Right atrium auricular region (tissue), 2 donors: ENCODE measurements around the gene ZIC5. TPM values are rescaled to one million over a fixed set of nuclear protein-coding genes. Genes with fewer than 3 reads are reported as not detected.
A peak's percentile ranks its signal among the peaks of the same experiment; 100 is the strongest.

Source experiments
- DNase-seq: peaks from one replicate; pipeline ENCODE4 v3.0.0-alpha.2; 2019; ENCODE audit warnings: low spot score
- H3K27ac ChIP-seq, 2 donors: fragments of 200-600 bp; sonication (generic); 1 replicate in 1 of 2; 2 replicates in 1 of 2; pipeline ENCODE4 v1.5.1; 2016 to 2019
- H3K27me3 ChIP-seq, 2 donors: fragments of 200-600 bp; sonication (generic); one replicate each; pipeline versions ENCODE4 v1.5.1 to v1.6.0; 2017 to 2019
- H3K36me3 ChIP-seq: fragments of 200-600 bp; sonication (generic); one replicate; pipeline ENCODE4 v1.5.1; 2016
- H3K4me1 ChIP-seq, 2 donors: fragments of 200-600 bp; sonication (generic); one replicate each; pipeline versions ENCODE4 v1.5.1 to v1.6.0; 2017 to 2019
- H3K4me3 ChIP-seq, 2 donors: fragments of 200-600 bp; sonication (generic); 1 replicate in 1 of 2; 2 replicates in 1 of 2; pipeline ENCODE4 v1.5.1; 2017 to 2019; ENCODE audit warnings: mild to moderate bottlenecking in 1 of 2, moderate library complexity in 1 of 2
- H3K9me3 ChIP-seq, 2 donors: fragments of 200-600 bp; sonication (generic); one replicate each; pipeline ENCODE4 v1.5.1; 2019
- CTCF ChIP-seq, 2 donors: fragments of 200-600 bp; sonication (generic); IDR thresholded peaks; one replicate each; pipeline ENCODE4 v1.5.1; 2019; ENCODE audit warnings: antibody characterized with exemption in 2 of 2
- total RNA-seq, 2 donors: library from RNA; depleted of rRNA; stranded (reverse); fragments of >200 nt; gene quantifications; one replicate each; pipeline ENCODE4 v1.1.0, GENCODE V29; 2016

ZIC5 gene
- total RNA-seq, 2 donors from 2014 or later: not detected

DNA sequence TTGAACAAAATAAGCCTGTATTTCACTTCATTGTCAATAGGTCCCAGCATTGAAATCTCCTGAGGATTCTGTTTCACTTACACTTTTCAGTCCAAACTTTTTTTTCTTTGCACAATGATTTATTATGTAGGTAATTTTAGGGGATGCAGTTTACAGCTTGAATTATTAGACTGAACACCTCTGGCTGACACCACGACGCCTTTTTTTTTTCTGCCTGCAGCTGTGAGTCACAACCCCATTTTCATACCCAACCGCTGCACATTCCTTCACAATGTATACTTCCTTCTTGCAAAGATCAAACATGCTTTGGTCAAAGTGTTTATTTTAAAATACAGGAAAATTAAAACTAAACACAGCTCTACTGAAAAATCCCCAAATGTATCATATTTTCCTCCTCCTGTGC is 21.4 kb upstream of the ZIC5 start:
- TF ChIP-seq CTCF (IDR thresholded peaks at IDR 0.05): no peak
- no peak overlapping the region for H3K4me3 ChIP-seq
- peaks cover 0 to 25% of the 10 kb centered on the region in 2 donors for H3K4me1 ChIP-seq
- peaks cover 79 to 92% of the 10 kb centered on the region in 2 donors for H3K27me3 ChIP-seq
- H3K9me3 ChIP-seq: peaks cover 0 to 11% of the 10 kb centered on the region in 2 donors
- no peak overlapping the region for H3K27ac ChIP-seq
- no peak for DNase-seq
- no peaks in the 10 kb centered on the region for H3K36me3 ChIP-seq

GRCh38 chr13:99991828-99992775 is 20.5 kb upstream of the ZIC5 start:
- DNase-seq: peak; percentile 47
- H3K36me3 ChIP-seq: no peaks in the 10 kb centered on the region
- no peak overlapping the region for H3K27ac ChIP-seq
- H3K4me3 ChIP-seq: no peak overlapping the region
- no peak for TF ChIP-seq CTCF (IDR thresholded peaks at IDR 0.05)
- H3K27me3 ChIP-seq: peaks cover 79 to 92% of the 10 kb centered on the region in 2 donors
- H3K4me1 ChIP-seq: peaks cover 0 to 25% of the 10 kb centered on the region in 2 donors
- peaks cover 0 to 11% of the 10 kb centered on the region in 2 donors for H3K9me3 ChIP-seq

DNA sequence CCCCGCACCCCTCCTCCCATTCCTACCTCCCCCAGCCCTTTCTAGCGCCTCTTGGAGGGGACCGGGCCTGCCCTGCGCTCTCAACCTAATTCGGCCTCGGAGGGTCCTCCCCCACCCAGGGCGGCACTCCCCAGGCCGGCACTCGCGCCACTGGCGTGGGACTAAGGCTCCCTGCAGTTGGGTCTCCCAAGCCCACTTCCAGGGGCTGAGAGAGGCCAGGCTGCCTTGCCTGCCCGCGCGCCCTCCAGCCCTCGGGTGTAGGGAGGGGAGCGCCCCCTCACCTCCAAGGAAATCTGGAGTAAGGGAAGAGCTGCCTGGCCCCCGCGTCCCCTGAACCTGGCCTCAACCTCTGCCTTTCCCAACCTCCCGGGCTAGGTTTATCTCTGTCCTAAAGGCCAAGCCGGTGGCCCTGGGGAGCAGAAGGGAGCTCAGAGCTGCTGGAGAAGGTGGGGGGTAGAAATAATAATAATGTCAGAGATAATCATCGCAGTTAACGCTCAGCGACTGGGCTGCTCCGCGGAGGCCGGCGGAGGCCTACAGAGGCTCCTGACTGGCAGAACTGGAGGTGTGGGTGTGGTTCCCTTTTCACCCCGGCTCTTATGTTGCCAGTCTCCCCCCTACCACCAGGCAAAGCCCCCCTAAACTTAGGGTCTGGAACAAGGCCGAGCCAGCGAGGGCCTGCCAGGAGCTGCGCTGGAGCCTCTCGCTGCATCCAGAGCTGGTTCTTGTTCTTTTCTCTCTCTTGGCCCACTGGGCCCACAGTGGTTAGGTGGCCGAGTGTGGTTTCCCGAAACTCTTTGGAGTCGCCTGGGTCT is 19.7 kb upstream of the ZIC5 start:
- H3K4me1 ChIP-seq: peaks cover 0 to 25% of the 10 kb centered on the region in 2 donors
- H3K27ac ChIP-seq: no peak overlapping the region
- no peak overlapping the region for H3K4me3 ChIP-seq
- peak; percentile 38 for DNase-seq
- H3K9me3 ChIP-seq: peaks cover 0 to 11% of the 10 kb centered on the region in 2 donors
- H3K27me3 ChIP-seq: peaks cover 79 to 90% of the 10 kb centered on the region in 2 donors
- no peak for TF ChIP-seq CTCF (IDR thresholded peaks at IDR 0.05)
- H3K36me3 ChIP-seq: no peaks in the 10 kb centered on the region

- Histone ChIP-seq H3K27me3 (peaks cover 75 to 82% of the 10 kb centered on the region in 2 donors), H3K9me3 (peaks cover 0 to 5% of the 10 kb centered on the region in 2 donors), H3K27ac (no peak overlapping the region), H3K4me1 (peaks cover 0 to 25% of the 10 kb centered on the region in 2 donors), H3K4me3 (no peak overlapping the region), H3K36me3 (no peaks in the 10 kb centered on the region)
- no peak for TF ChIP-seq CTCF (IDR thresholded peaks at IDR 0.05)
- DNase-seq: peak; percentile 11
These were observed 18.8 kb upstream of the ZIC5 start for GRCh38 chr13:99990126-99990977.
